ENCODE data around the gene BLVRA.
"Not testable (repeated sequence)": the region's sequence is repeated elsewhere in the genome, so short reads cannot be mapped to it uniquely, and the experiment has no call there.

Gene BLVRA

GRCh38 chr7:43824513-43824912, 66.0 kb downstream of the BLVRA start:
- not testable (repeated sequence) for H3K27ac Mint-ChIP-seq; DNase-seq; ATAC-seq (replicated peaks); H3K4me3 Mint-ChIP-seq; H3K4me1 Mint-ChIP-seq; H3K36me3 Mint-ChIP-seq; H3K9me3 Mint-ChIP-seq
- H3K27me3 Mint-ChIP-seq = peaks cover 35 to 59% of the 10 kb centered on the region in 2 donors

- H3K4me1 Mint-ChIP-seq = no peaks in the 10 kb centered on the region
- DNase-seq (no peak), ATAC-seq (replicated peaks) (no peak)
- no peaks in the 10 kb centered on the region for H3K9me3 Mint-ChIP-seq
- no peaks in the 10 kb centered on the region for H3K36me3 Mint-ChIP-seq
- no peak overlapping the region for H3K27ac Mint-ChIP-seq
- peaks cover 35 to 59% of the 10 kb centered on the region in 2 donors for H3K27me3 Mint-ChIP-seq
- no peak overlapping the region for H3K4me3 Mint-ChIP-seq
These were observed 66.5 kb downstream of the BLVRA start for GRCh38 chr7:43824963-43825362.

- Mint-ChIP-seq H3K27ac (no peak overlapping the region), H3K4me3 (no peak overlapping the region), H3K4me1 (no peaks in the 10 kb centered on the region), H3K9me3 (no peaks in the 10 kb centered on the region), H3K36me3 (no peaks in the 10 kb centered on the region), H3K27me3 (peaks cover 35 to 57% of the 10 kb centered on the region in 2 donors)
- ATAC-seq (replicated peaks) (no peak), DNase-seq (no peak)
These were observed 66.9 kb downstream of the BLVRA start for GRCh38 chr7:43825391-43825808.

- H3K9me3 Mint-ChIP-seq; H3K27ac Mint-ChIP-seq; H3K4me3 Mint-ChIP-seq; DNase-seq; ATAC-seq (replicated peaks); H3K4me1 Mint-ChIP-seq: not testable (repeated sequence)
- Mint-ChIP-seq H3K27me3 (peaks cover 23 to 41% of the 10 kb centered on the region in 2 donors), H3K36me3 (peaks cover 6 to 11% of the 10 kb centered on the region in 2 donors)
These were observed 72.4 kb downstream of the BLVRA start for GRCh38 chr7:43830917-43831316.

GRCh38 chr7:43834463-43835251, 76.2 kb downstream of the BLVRA start:
- Mint-ChIP-seq H3K27ac (peak overlapping the region; percentile 87), H3K4me3 (peak overlapping the region; percentile 69 to 77), H3K9me3 (peaks cover 0 to 5% of the 10 kb centered on the region in 2 donors), H3K27me3 (peaks cover under 1 to 14% of the 10 kb centered on the region in 2 donors), H3K4me1 (peaks cover 5 to 15% of the 10 kb centered on the region in 2 donors), H3K36me3 (peaks cover 6 to 11% of the 10 kb centered on the region in 2 donors)
- ATAC-seq (replicated peaks) = peak; percentile 33 to 35
- peak; percentile 30 for DNase-seq

DNA sequence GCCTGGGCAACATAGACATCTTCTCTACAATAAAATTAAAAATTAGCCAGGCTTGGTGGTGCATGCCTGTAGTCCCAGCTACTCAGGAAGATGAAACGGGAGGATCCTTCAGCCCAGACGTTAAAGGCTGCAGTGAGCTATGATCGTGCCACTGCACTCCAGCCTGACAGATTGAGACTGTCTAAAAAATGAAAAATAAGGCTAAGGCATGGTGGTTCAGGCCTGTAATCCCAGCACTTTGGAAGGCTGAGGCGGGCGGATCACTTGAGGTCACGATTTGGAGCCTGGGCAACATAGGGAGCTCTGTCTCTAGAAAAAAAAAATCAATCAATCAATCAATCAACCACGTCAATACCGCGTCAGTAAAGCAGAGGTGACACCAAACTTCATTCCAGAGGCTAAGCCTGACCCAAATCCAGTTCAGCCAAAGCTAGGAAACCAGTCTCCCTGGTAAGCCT, 79.8 kb downstream of the BLVRA start:
- H3K27me3 Mint-ChIP-seq = peaks cover 0 to 5% of the 10 kb centered on the region in 2 donors
- H3K4me1 Mint-ChIP-seq = peaks cover 5 to 15% of the 10 kb centered on the region in 2 donors
- H3K4me3 Mint-ChIP-seq = no peak overlapping the region
- peaks cover 0 to 5% of the 10 kb centered on the region in 2 donors for H3K9me3 Mint-ChIP-seq
- no peak for ATAC-seq (replicated peaks)
- H3K36me3 Mint-ChIP-seq = peaks cover 4 to 6% of the 10 kb centered on the region in 2 donors
- H3K27ac Mint-ChIP-seq = peak overlapping the region; percentile 20
- no peak for DNase-seq

DNA sequence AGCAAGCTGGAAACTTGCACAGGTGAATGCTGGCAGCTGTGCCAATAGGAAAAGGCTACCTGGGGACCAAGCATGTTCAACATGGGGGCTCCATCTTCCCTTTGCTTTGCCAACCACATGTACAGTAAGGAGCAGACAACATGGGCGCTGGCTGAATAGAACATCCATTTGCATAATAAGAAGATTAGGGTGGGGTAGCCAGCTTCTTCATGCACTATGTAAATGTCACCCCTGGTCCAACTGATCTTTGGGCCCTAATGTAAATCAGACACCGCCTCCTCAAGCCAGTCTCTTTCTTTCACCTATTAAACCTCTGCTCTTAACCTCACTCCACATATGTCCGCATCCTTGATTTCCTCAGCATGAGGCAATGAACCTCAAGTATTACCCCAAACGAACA, 84.8 kb downstream of the BLVRA start:
- peaks cover 4 to 13% of the 10 kb centered on the region in 2 donors for H3K27me3 Mint-ChIP-seq
- no peaks in the 10 kb centered on the region for H3K9me3 Mint-ChIP-seq
- no peaks in the 10 kb centered on the region for H3K36me3 Mint-ChIP-seq
- no peak overlapping the region for H3K27ac Mint-ChIP-seq
- H3K4me1 Mint-ChIP-seq = peaks cover 2 to 6% of the 10 kb centered on the region in 2 donors
- H3K4me3 Mint-ChIP-seq = no peak overlapping the region
- ATAC-seq (replicated peaks) (no peak), DNase-seq (no peak)

GRCh38 chr7:43844257-43844656, 85.8 kb downstream of the BLVRA start:
- DNase-seq = no peak
- Mint-ChIP-seq H3K4me3 (no peak overlapping the region), H3K36me3 (no peaks in the 10 kb centered on the region), H3K27me3 (peaks cover 4 to 13% of the 10 kb centered on the region in 2 donors), H3K9me3 (no peaks in the 10 kb centered on the region), H3K27ac (no peak overlapping the region), H3K4me1 (no peaks in the 10 kb centered on the region)
- ATAC-seq (replicated peaks) = no peak

DNA sequence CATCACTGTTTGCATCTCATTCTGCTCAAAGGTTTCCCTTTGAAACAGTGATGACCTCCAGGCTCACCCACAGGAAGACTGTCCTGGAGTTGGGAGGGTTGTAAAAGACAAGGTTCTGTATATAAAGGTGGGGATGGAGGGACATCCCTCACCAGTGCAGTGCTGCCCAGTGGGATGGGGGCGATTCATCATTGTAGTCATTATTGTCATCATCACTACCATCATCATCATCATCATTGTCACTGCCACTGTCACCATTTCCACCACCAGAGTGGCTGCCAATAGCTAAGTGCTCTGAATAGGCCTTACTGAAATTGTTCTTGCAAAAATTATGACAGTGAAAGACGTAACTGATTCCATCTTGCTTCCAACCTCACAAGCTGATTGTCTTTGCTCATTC, 86.2 kb downstream of the BLVRA start:
- Mint-ChIP-seq H3K27ac (no peak overlapping the region), H3K4me3 (no peak overlapping the region)
- ATAC-seq (replicated peaks) = no peak

DNA sequence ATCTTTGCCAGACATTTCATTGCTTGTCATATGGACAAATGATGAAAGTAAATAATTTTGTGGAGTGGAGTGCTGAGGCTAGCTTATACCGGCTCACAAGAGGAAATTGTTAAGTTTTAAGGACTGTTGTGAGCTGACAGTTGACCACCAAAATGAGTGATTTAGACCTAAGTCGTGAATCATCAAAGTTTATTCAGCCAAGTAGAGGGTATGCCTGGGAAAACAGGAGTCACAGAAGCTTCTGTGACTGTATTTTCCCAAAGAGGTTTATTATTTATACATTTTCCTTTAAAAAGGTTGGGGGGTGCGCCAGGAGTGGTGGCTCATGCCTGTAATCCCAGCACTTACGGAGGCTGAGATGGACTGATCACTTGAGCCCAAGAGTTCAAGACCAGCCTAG, 89.0 kb downstream of the BLVRA start:
- Mint-ChIP-seq H3K27me3 (peaks cover 4 to 12% of the 10 kb centered on the region in 2 donors), H3K4me1 (peaks cover 0 to 6% of the 10 kb centered on the region in 2 donors), H3K4me3 (no peak overlapping the region), H3K36me3 (no peaks in the 10 kb centered on the region), H3K27ac (no peak overlapping the region), H3K9me3 (peaks cover 2 to 3% of the 10 kb centered on the region in 2 donors)
- ATAC-seq (replicated peaks) = no peak
- no peak for DNase-seq

More for the DNA sequence above, 86.2 kb downstream of the BLVRA start:
- DNase-seq = no peak
- Mint-ChIP-seq H3K27me3 (peaks cover 4 to 12% of the 10 kb centered on the region in 2 donors), H3K9me3 (no peaks in the 10 kb centered on the region), H3K36me3 (no peaks in the 10 kb centered on the region), H3K4me1 (no peaks in the 10 kb centered on the region)

DNA sequence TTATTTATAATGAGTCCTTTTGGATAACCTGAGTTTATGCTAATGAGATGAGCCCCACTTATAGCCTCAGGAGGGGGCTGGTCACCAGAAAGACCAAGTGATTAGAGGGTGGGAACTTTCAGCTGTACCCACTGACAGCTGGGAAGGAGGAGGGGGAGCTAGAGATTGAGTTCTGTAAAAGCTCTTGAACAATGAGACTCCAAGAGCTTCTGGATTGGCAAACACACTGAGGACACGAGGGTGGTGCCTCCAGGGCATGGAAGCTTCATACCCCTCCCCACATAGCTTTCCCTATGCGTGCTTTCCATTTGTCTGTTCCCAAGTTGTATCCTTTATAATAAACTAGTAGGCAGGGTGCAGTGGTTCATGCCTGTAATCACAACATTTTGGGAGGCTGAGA, 90.6 kb downstream of the BLVRA start:
- DNase-seq (no peak), ATAC-seq (replicated peaks) (no peak)
- Mint-ChIP-seq H3K9me3 (peaks cover 2 to 3% of the 10 kb centered on the region in 2 donors), H3K4me1 (peaks cover 0 to 6% of the 10 kb centered on the region in 2 donors), H3K27me3 (peaks cover 0 to 18% of the 10 kb centered on the region in 2 donors), H3K4me3 (no peak overlapping the region), H3K36me3 (no peaks in the 10 kb centered on the region), H3K27ac (no peak overlapping the region)

- peak in 1 of 2 donors; percentile 25 for ATAC-seq (replicated peaks)
- Mint-ChIP-seq H3K4me3 (no peak overlapping the region), H3K27me3 (peaks cover 3 to 18% of the 10 kb centered on the region in 2 donors), H3K27ac (no peak overlapping the region), H3K4me1 (peaks cover 0 to 6% of the 10 kb centered on the region in 2 donors), H3K36me3 (no peaks in the 10 kb centered on the region), H3K9me3 (peaks cover 2 to 3% of the 10 kb centered on the region in 2 donors)
- DNase-seq = no peak
These were observed 92.1 kb downstream of the BLVRA start for GRCh38 chr7:43850348-43851116.

GRCh38 chr7:43851805-43852204, 93.3 kb downstream of the BLVRA start:
- no peaks in the 10 kb centered on the region for H3K36me3 Mint-ChIP-seq
- no peak overlapping the region for H3K27ac Mint-ChIP-seq
- H3K4me3 Mint-ChIP-seq = no peak overlapping the region
- peaks cover 3 to 18% of the 10 kb centered on the region in 2 donors for H3K27me3 Mint-ChIP-seq
- H3K9me3 Mint-ChIP-seq = peaks cover 2 to 3% of the 10 kb centered on the region in 2 donors
- ATAC-seq (replicated peaks) (no peak), DNase-seq (no peak)
- peaks cover 0 to 6% of the 10 kb centered on the region in 2 donors for H3K4me1 Mint-ChIP-seq

GRCh38 chr7:43855176-43855575, 96.7 kb downstream of the BLVRA start:
- H3K4me1 Mint-ChIP-seq = peaks cover 0 to 2% of the 10 kb centered on the region in 2 donors
- H3K4me3 Mint-ChIP-seq = no peak overlapping the region
- H3K27ac Mint-ChIP-seq = no peak overlapping the region
- H3K27me3 Mint-ChIP-seq = peaks cover 3 to 6% of the 10 kb centered on the region in 2 donors
- H3K9me3 Mint-ChIP-seq = peaks cover 3 to 4% of the 10 kb centered on the region in 2 donors
- ATAC-seq (replicated peaks) = no peak
- no peak for DNase-seq
- no peaks in the 10 kb centered on the region for H3K36me3 Mint-ChIP-seq
